ENCODE data around the gene UVRAG.

UVRAG gene

GRCh38 chr11:75802021-75802912 lies 12.7 kb upstream of the UVRAG start:
- no peak overlapping the region for H2AK5ac ChIP-seq (ENCODE audit: low read depth, low read length)
- no CpG with 5 or more reads among the region's 12 CpGs for WGBS, 2 donors (ENCODE audit: extremely low coverage in 2 of 2, insufficient read length in 2 of 2, insufficient replicate concordance in 1 of 2)
- H3K27ac ChIP-seq (replicated peaks; ENCODE audit: low read length): no peak overlapping the region
- peak overlapping the region; percentile 45 for H2AFZ ChIP-seq (ENCODE audit: low read length)
- no peaks in the 10 kb centered on the region for H3K79me1 ChIP-seq (ENCODE audit: low read depth, low read length)
- H3K4me1 ChIP-seq (ENCODE audit: control insufficient read depth in 2 of 2, insufficient read depth in 1 of 2, low read depth in 1 of 2, low read length in 2 of 2): no peaks in the 10 kb centered on the region
- H4K91ac ChIP-seq (ENCODE audit: low read depth, low read length, poor library complexity): no peak overlapping the region
- H3K23ac ChIP-seq (ENCODE audit: low read depth, low read length, poor library complexity): peak overlapping the region; percentile 31
- peaks cover 0 to 7% (median 0%) of the 10 kb centered on the region in 3 experiments for H3K27me3 ChIP-seq (ENCODE audit: control insufficient read depth in 3 of 3, insufficient read depth in 3 of 3, low read depth in 1 of 3, low read length in 3 of 3)
- H2BK12ac ChIP-seq (ENCODE audit: low read length): no peak overlapping the region
- no peak overlapping the region for H3K4ac ChIP-seq (ENCODE audit: low read length)
- H2BK5ac ChIP-seq (ENCODE audit: low read length): no peak overlapping the region
- H3K18ac ChIP-seq (ENCODE audit: low read length): no peak overlapping the region
- no peak overlapping the region for H3K14ac ChIP-seq (ENCODE audit: low read length)
- no peak overlapping the region for H2BK15ac ChIP-seq (ENCODE audit: low read length)
- no peak overlapping the region for H3K4me3 ChIP-seq (ENCODE audit: low read length in 2 of 2)
- no peak overlapping the region for H2BK120ac ChIP-seq (ENCODE audit: low read depth, low read length)
- no peak overlapping the region for H4K8ac ChIP-seq (ENCODE audit: low read depth, low read length)
- no peak overlapping the region for H3K4me2 ChIP-seq (ENCODE audit: insufficient read depth, low read length, poor library complexity, severe bottlenecking)
- no peak overlapping the region for H3K9ac ChIP-seq (ENCODE audit: low read depth, low read length, poor library complexity)
- H3K36me3 ChIP-seq (replicated peaks in 1 of 2; ENCODE audit: control insufficient read depth in 2 of 2, insufficient read depth in 2 of 2, low read length in 2 of 2): no peaks in the 10 kb centered on the region
- H3K9me3 ChIP-seq (replicated peaks in 1 of 2; ENCODE audit: control insufficient read depth in 2 of 2, insufficient read depth in 1 of 2, low read depth in 1 of 2, low read length in 2 of 2): no peaks in the 10 kb centered on the region
- no peak for DNase-seq (ENCODE audit: low spot score)

GRCh38 chr11:75802913-75803820 lies 11.8 kb upstream of the UVRAG start:
- Histone ChIP-seq H3K9me3 (replicated peaks in 1 of 2; ENCODE audit: control insufficient read depth in 2 of 2, insufficient read depth in 1 of 2, low read depth in 1 of 2, low read length in 2 of 2) (no peaks in the 10 kb centered on the region), H3K14ac (ENCODE audit: low read length) (no peak overlapping the region), H3K4me2 (ENCODE audit: insufficient read depth, low read length, poor library complexity, severe bottlenecking) (no peak overlapping the region), H2AFZ (ENCODE audit: low read length) (no peak overlapping the region), H2BK120ac (ENCODE audit: low read depth, low read length) (no peak overlapping the region), H3K36me3 (replicated peaks in 1 of 2; ENCODE audit: control insufficient read depth in 2 of 2, insufficient read depth in 2 of 2, low read length in 2 of 2) (no peaks in the 10 kb centered on the region), H3K4me1 (ENCODE audit: control insufficient read depth in 2 of 2, insufficient read depth in 1 of 2, low read depth in 1 of 2, low read length in 2 of 2) (no peaks in the 10 kb centered on the region), H3K18ac (ENCODE audit: low read length) (no peak overlapping the region), H3K4me3 (ENCODE audit: low read length in 2 of 2) (no peak overlapping the region), H4K8ac (ENCODE audit: low read depth, low read length) (no peak overlapping the region), H3K23ac (ENCODE audit: low read depth, low read length, poor library complexity) (no peak overlapping the region), H2BK15ac (ENCODE audit: low read length) (no peak overlapping the region), H2BK5ac (ENCODE audit: low read length) (no peak overlapping the region), H3K9ac (ENCODE audit: low read depth, low read length, poor library complexity) (no peak overlapping the region), H4K91ac (ENCODE audit: low read depth, low read length, poor library complexity) (no peak overlapping the region), H3K4ac (ENCODE audit: low read length) (no peak overlapping the region), H2BK12ac (ENCODE audit: low read length) (no peak overlapping the region), H3K27ac (replicated peaks; ENCODE audit: low read length) (no peak overlapping the region), H3K79me1 (ENCODE audit: low read depth, low read length) (no peaks in the 10 kb centered on the region), H2AK5ac (ENCODE audit: low read depth, low read length) (no peak overlapping the region), H3K27me3 (ENCODE audit: control insufficient read depth in 3 of 3, insufficient read depth in 3 of 3, low read depth in 1 of 3, low read length in 3 of 3) (peaks cover 0 to 7% (median 0%) of the 10 kb centered on the region in 3 experiments)
- no CpG with 5 or more reads among the region's 10 CpGs for whole genome bisulfite sequencing, 2 donors (ENCODE audit: extremely low coverage in 2 of 2, insufficient read length in 2 of 2, insufficient replicate concordance in 1 of 2)
- DNase-seq (ENCODE audit: low spot score): peak; percentile 75

GRCh38 chr11:75809111-75809510 lies 5.9 kb upstream of the UVRAG start:
- no peak overlapping the region for H2AFZ ChIP-seq (ENCODE audit: low read length)
- no peak overlapping the region for H2BK12ac ChIP-seq (ENCODE audit: low read length)
- H3K18ac ChIP-seq (ENCODE audit: low read length): no peak overlapping the region
- H3K27me3 ChIP-seq (ENCODE audit: control insufficient read depth in 3 of 3, insufficient read depth in 3 of 3, low read depth in 1 of 3, low read length in 3 of 3): peaks cover 0 to 7% (median 0%) of the 10 kb centered on the region in 3 experiments
- no peak overlapping the region for H2BK120ac ChIP-seq (ENCODE audit: low read depth, low read length)
- no peak overlapping the region for H3K4me3 ChIP-seq (ENCODE audit: low read length in 2 of 2)
- H2BK5ac ChIP-seq (ENCODE audit: low read length): no peak overlapping the region
- H3K36me3 ChIP-seq (replicated peaks in 1 of 2; ENCODE audit: control insufficient read depth in 2 of 2, insufficient read depth in 2 of 2, low read length in 2 of 2): no peaks in the 10 kb centered on the region
- no peak overlapping the region for H4K91ac ChIP-seq (ENCODE audit: low read depth, low read length, poor library complexity)
- no peak overlapping the region for H4K8ac ChIP-seq (ENCODE audit: low read depth, low read length)
- H3K9ac ChIP-seq (ENCODE audit: low read depth, low read length, poor library complexity): no peak overlapping the region
- no peaks in the 10 kb centered on the region for H3K9me3 ChIP-seq (replicated peaks in 1 of 2; ENCODE audit: control insufficient read depth in 2 of 2, insufficient read depth in 1 of 2, low read depth in 1 of 2, low read length in 2 of 2)
- no peak overlapping the region for H3K4ac ChIP-seq (ENCODE audit: low read length)
- H2BK15ac ChIP-seq (ENCODE audit: low read length): no peak overlapping the region
- H3K4me2 ChIP-seq (ENCODE audit: insufficient read depth, low read length, poor library complexity, severe bottlenecking): no peak overlapping the region
- no peaks in the 10 kb centered on the region for H3K79me1 ChIP-seq (ENCODE audit: low read depth, low read length)
- WGBS, 2 donors (ENCODE audit: extremely low coverage in 2 of 2, insufficient read length in 2 of 2, insufficient replicate concordance in 1 of 2): no CpG with 5 or more reads among the region's 2 CpGs
- H3K23ac ChIP-seq (ENCODE audit: low read depth, low read length, poor library complexity): no peak overlapping the region
- H3K27ac ChIP-seq (replicated peaks; ENCODE audit: low read length): no peak overlapping the region
- no peak overlapping the region for H3K14ac ChIP-seq (ENCODE audit: low read length)
- no peak for DNase-seq (ENCODE audit: low spot score)
- H2AK5ac ChIP-seq (ENCODE audit: low read depth, low read length): no peak overlapping the region
- H3K4me1 ChIP-seq (ENCODE audit: control insufficient read depth in 2 of 2, insufficient read depth in 1 of 2, low read depth in 1 of 2, low read length in 2 of 2): peaks cover 0 to 2% of the 10 kb centered on the region in 2 donors

- Histone ChIP-seq H3K27me3 (ENCODE audit: control insufficient read depth in 3 of 3, insufficient read depth in 3 of 3, low read depth in 1 of 3, low read length in 3 of 3) (peaks cover 0 to 7% (median 0%) of the 10 kb centered on the region in 3 experiments), H3K27ac (replicated peaks; ENCODE audit: low read length) (no peak overlapping the region), H3K9ac (ENCODE audit: low read depth, low read length, poor library complexity) (no peak overlapping the region), H2BK12ac (ENCODE audit: low read length) (no peak overlapping the region), H4K91ac (ENCODE audit: low read depth, low read length, poor library complexity) (no peak overlapping the region), H3K4ac (ENCODE audit: low read length) (no peak overlapping the region), H3K9me3 (replicated peaks in 1 of 2; ENCODE audit: control insufficient read depth in 2 of 2, insufficient read depth in 1 of 2, low read depth in 1 of 2, low read length in 2 of 2) (no peaks in the 10 kb centered on the region), H3K4me3 (ENCODE audit: low read length in 2 of 2) (no peak overlapping the region), H3K14ac (ENCODE audit: low read length) (no peak overlapping the region), H2AFZ (ENCODE audit: low read length) (no peak overlapping the region), H2BK120ac (ENCODE audit: low read depth, low read length) (no peak overlapping the region), H3K23ac (ENCODE audit: low read depth, low read length, poor library complexity) (no peak overlapping the region), H2AK5ac (ENCODE audit: low read depth, low read length) (no peak overlapping the region), H2BK5ac (ENCODE audit: low read length) (no peak overlapping the region), H4K8ac (ENCODE audit: low read depth, low read length) (no peak overlapping the region), H2BK15ac (ENCODE audit: low read length) (no peak overlapping the region), H3K4me1 (ENCODE audit: control insufficient read depth in 2 of 2, insufficient read depth in 1 of 2, low read depth in 1 of 2, low read length in 2 of 2) (peaks cover 0 to 2% of the 10 kb centered on the region in 2 donors), H3K4me2 (ENCODE audit: insufficient read depth, low read length, poor library complexity, severe bottlenecking) (no peak overlapping the region), H3K18ac (ENCODE audit: low read length) (no peak overlapping the region), H3K79me1 (ENCODE audit: low read depth, low read length) (no peaks in the 10 kb centered on the region), H3K36me3 (replicated peaks in 1 of 2; ENCODE audit: control insufficient read depth in 2 of 2, insufficient read depth in 2 of 2, low read length in 2 of 2) (no peaks in the 10 kb centered on the region)
- no peak for DNase-seq (ENCODE audit: low spot score)
- no CpG with 5 or more reads among the region's 2 CpGs for WGBS, 2 donors (ENCODE audit: extremely low coverage in 2 of 2, insufficient read length in 2 of 2, insufficient replicate concordance in 1 of 2)
Observed at GRCh38 chr11:75809991-75810390, 5.0 kb upstream of the UVRAG start.

All from neuronal stem cell (in vitro differentiated cells).